Neutrophil (primary cell): Measurements from ENCODE around the gene DDX59.

ENCODE experiments used
- H3K27ac ChIP-seq: fragments of 200-600 bp; sonication (generic); 2 replicates; pipeline ENCODE4 v1.5.1; 2016; ENCODE audit warnings: mild to moderate bottlenecking, moderate library complexity
- H3K27me3 ChIP-seq: fragments of 200-600 bp; sonication (generic); 2 replicates; pipeline ENCODE4 v1.6.0; 2016; ENCODE audit warnings: mild to moderate bottlenecking
- H3K36me3 ChIP-seq: fragments of 200-600 bp; sonication (generic); 2 replicates; pipeline ENCODE4 v1.5.1; 2017
- H3K4me1 ChIP-seq, 2 experiments: fragments of 200-600 bp in 1 of 2; sonication (generic) in 1 of 2; 1 replicate in 1 of 2; 2 replicates in 1 of 2; pipeline versions ENCODE4 v1.5.1 to v1.6.1; 2013 to 2016; ENCODE audit warnings: low read depth in 1 of 2, low read length in 1 of 2, mild to moderate bottlenecking in 1 of 2, moderate library complexity in 1 of 2; ENCODE audit not compliant: control insufficient read depth in 1 of 2, insufficient read depth in 1 of 2
- H3K4me3 ChIP-seq, 2 experiments: fragments of 200-600 bp in 1 of 2; sonication (generic) in 1 of 2; 1 replicate in 1 of 2; 2 replicates in 1 of 2; pipeline ENCODE4 v1.5.1; 2013 to 2016; ENCODE audit warnings: low read depth in 1 of 2, low read length in 1 of 2, mild to moderate bottlenecking in 1 of 2, moderate library complexity in 1 of 2
- H3K9me3 ChIP-seq: fragments of 200-600 bp; sonication (generic); 2 replicates; pipeline ENCODE4 v1.5.1; 2016
- CTCF ChIP-seq: fragments of 200-600 bp; sonication (generic); IDR thresholded peaks from 2 replicates; pipeline ENCODE4 v1.5.1; 2016; ENCODE audit warnings: antibody characterized with exemption

The DDX59 gene

DNA sequence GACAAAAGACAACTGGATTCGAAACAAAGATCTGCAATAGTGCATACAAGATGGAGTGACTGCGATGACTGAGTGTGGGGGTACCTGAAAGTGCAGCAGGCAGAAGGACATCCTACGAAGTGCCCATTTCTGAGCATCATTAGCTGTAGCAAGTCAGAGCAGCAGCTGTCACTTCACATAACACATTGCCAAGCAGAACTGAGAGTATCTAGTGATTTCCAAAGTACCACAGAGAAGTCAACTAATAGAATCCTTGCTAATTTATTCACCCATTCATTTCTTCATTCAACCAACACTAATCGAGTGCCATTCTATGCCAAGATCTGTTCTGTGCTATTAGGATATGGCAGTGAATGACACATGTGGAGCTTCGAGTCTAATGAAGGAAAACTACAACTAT, 37.4 kb upstream of the DDX59 start:
- H3K27ac ChIP-seq = no peak overlapping the region
- no peaks in the 10 kb centered on the region for H3K9me3 ChIP-seq
- TF ChIP-seq CTCF = no peak
- H3K36me3 ChIP-seq = no peaks in the 10 kb centered on the region
- H3K4me3 ChIP-seq = no peak overlapping the region
- no peaks in the 10 kb centered on the region for H3K4me1 ChIP-seq
- H3K27me3 ChIP-seq = no peaks in the 10 kb centered on the region

DNA sequence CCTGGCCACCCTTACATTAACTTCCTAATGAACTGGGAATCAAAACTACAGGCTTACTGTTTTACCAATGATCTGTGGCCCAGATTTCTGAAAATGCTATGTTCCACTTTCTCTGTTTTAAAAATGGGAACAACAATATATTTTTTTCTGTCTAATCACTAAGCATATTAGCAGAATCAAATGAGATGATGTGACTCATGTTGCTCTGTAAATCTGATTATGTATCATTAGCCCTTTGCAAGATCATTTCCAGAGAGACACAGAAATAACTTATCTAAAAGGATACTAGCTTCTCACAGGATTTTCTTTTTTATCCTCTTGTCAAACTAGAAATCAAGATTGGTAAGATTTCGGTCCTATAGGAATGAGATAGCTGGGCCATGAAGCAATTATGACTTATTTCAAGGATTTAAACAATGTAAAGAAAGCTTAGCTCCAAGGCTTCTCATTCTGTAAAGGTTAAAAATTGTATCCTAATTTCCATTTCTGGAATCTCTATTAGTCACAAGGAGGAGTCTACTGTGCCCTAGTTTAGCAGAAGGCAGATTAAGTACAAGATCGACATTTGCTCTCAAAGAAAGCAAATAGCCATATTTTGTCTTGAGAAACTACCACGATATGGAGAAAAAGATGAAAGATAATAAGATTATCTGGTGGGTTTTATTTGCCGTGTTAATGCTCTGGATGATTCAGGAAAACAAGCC, 36.6 kb upstream of the DDX59 start:
- TF ChIP-seq CTCF = no peak
- Histone ChIP-seq H3K4me1 (no peaks in the 10 kb centered on the region), H3K4me3 (no peak overlapping the region), H3K36me3 (no peaks in the 10 kb centered on the region), H3K27ac (no peak overlapping the region), H3K9me3 (no peaks in the 10 kb centered on the region), H3K27me3 (no peaks in the 10 kb centered on the region)

GRCh38 chr1:200704986-200705500, 35.3 kb upstream of the DDX59 start:
- Histone ChIP-seq H3K4me1 (no peaks in the 10 kb centered on the region), H3K36me3 (no peaks in the 10 kb centered on the region), H3K4me3 (no peak overlapping the region), H3K27me3 (no peaks in the 10 kb centered on the region), H3K9me3 (no peaks in the 10 kb centered on the region), H3K27ac (no peak overlapping the region)
- no peak for TF ChIP-seq CTCF

- Histone ChIP-seq H3K4me1 (peaks cover 0 to 10% of the 10 kb centered on the region in 2 experiments), H3K4me3 (no peak overlapping the region), H3K36me3 (no peaks in the 10 kb centered on the region), H3K27ac (no peak overlapping the region), H3K27me3 (no peaks in the 10 kb centered on the region), H3K9me3 (no peaks in the 10 kb centered on the region)
- TF ChIP-seq CTCF = no peak
These were observed 30.2 kb upstream of the DDX59 start for GRCh38 chr1:200699871-200700270.

GRCh38 chr1:200694738-200695137, 25.0 kb upstream of the DDX59 start:
- Histone ChIP-seq H3K27me3 (no peaks in the 10 kb centered on the region), H3K27ac (no peak overlapping the region), H3K36me3 (no peaks in the 10 kb centered on the region), H3K4me1 (peaks cover 0 to 10% of the 10 kb centered on the region in 2 experiments), H3K9me3 (no peaks in the 10 kb centered on the region), H3K4me3 (no peak overlapping the region)
- no peak for TF ChIP-seq CTCF
